ENCODE data around the gene TP53BP2. TPM values are rescaled to one million over a fixed set of nuclear protein-coding genes. Genes with fewer than 3 reads are reported as not detected.
A peak's percentile ranks its signal among the peaks of the same experiment; 100 is the strongest.

Gene TP53BP2
- polyA plus RNA-seq, 1 donor from 2014 or later, result 15.2 TPM

- H3K36me3 Mint-ChIP-seq, result peaks cover 14% of the 10 kb centered on the region
Observed at GRCh38 chr1:223803211-223803610, 42.5 kb downstream of the TP53BP2 start.

GRCh38 chr1:223802602-223803001 is 43.1 kb downstream of the TP53BP2 start:
- H3K27ac Mint-ChIP-seq, result no peak overlapping the region

More at GRCh38 chr1:223803211-223803610, 42.5 kb downstream of the TP53BP2 start:
- H3K4me3 Mint-ChIP-seq, result no peak overlapping the region
- peaks cover 0 to 2% (median 0%) of the 10 kb centered on the region in 3 donors for H3K4me1 Mint-ChIP-seq
- no peaks in the 10 kb centered on the region for H3K9me3 Mint-ChIP-seq
- H3K27me3 Mint-ChIP-seq, result no peaks in the 10 kb centered on the region
- no peak overlapping the region for H3K27ac Mint-ChIP-seq

GRCh38 chr1:223802032-223802431 is 43.7 kb downstream of the TP53BP2 start:
- Mint-ChIP-seq H3K4me1 (peaks cover 0 to 2% (median 0%) of the 10 kb centered on the region in 3 donors), H3K36me3 (peaks cover 13% of the 10 kb centered on the region), H3K27me3 (no peaks in the 10 kb centered on the region), H3K4me3 (no peak overlapping the region), H3K9me3 (no peaks in the 10 kb centered on the region), H3K27ac (no peak overlapping the region)

More at GRCh38 chr1:223802602-223803001, 43.1 kb downstream of the TP53BP2 start:
- no peaks in the 10 kb centered on the region for H3K27me3 Mint-ChIP-seq
- no peaks in the 10 kb centered on the region for H3K9me3 Mint-ChIP-seq
- H3K36me3 Mint-ChIP-seq, result peaks cover 13% of the 10 kb centered on the region
- peaks cover 0 to 2% (median 0%) of the 10 kb centered on the region in 3 donors for H3K4me1 Mint-ChIP-seq
- H3K4me3 Mint-ChIP-seq, result no peak overlapping the region

DNA sequence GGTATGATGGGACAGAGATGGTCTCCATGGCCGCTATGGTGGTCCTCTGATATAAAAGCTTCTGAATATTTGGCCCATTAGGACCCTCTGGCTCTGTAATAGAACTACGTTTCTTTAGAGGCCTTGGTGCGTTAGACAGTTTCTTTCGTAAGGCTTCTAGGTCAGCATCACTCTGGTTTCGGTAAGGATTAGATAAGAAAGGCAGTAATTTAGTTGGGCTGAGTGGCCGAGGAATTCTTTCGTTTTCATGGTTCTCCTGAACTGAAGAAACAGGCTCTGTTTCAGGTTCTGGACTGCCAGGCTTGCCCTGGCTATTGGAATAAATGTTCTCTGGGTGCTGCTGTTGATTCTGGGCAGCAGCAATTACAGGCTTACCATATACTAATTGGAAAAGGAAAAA is 49.5 kb downstream of the TP53BP2 start:
- Mint-ChIP-seq H3K4me3 (no peak overlapping the region), H3K27ac (no peak overlapping the region), H3K9me3 (no peaks in the 10 kb centered on the region), H3K27me3 (no peaks in the 10 kb centered on the region), H3K36me3 (peaks cover 7% of the 10 kb centered on the region), H3K4me1 (peaks cover 3 to 10% (median 3%) of the 10 kb centered on the region in 3 donors)

- no peak overlapping the region for H3K27ac Mint-ChIP-seq
- peaks cover 3 to 10% (median 3%) of the 10 kb centered on the region in 3 donors for H3K4me1 Mint-ChIP-seq
- H3K36me3 Mint-ChIP-seq, result peaks cover 7% of the 10 kb centered on the region
- H3K27me3 Mint-ChIP-seq, result no peaks in the 10 kb centered on the region
- H3K9me3 Mint-ChIP-seq, result no peaks in the 10 kb centered on the region
- H3K4me3 Mint-ChIP-seq, result peak overlapping the region in 1 of 4 donors; percentile 30
Observed at GRCh38 chr1:223794136-223794880, 51.4 kb downstream of the TP53BP2 start.

DNA sequence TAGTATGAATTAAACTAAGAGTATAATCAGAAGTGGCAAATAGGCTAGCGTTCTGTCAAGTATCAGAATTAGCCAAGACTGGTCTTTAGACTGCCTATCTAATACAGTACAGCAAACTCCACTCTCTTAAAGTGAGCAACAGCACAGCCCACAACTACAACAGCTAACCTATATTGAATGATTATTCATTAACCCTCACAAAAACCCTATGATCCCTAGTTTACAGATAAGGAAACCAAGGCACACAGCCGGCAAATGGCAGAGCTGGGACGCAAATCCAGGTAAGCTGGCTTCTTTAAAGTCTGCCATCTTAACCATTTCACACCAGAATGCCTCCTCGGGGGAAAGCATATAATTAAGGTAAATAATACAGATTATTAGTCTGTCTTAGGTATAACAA is 52.0 kb downstream of the TP53BP2 start:
- Mint-ChIP-seq H3K4me3 (no peak overlapping the region), H3K27ac (no peak overlapping the region), H3K9me3 (no peaks in the 10 kb centered on the region), H3K27me3 (no peaks in the 10 kb centered on the region), H3K4me1 (peaks cover 3 to 10% (median 3%) of the 10 kb centered on the region in 3 donors), H3K36me3 (peaks cover 8% of the 10 kb centered on the region)

DNA sequence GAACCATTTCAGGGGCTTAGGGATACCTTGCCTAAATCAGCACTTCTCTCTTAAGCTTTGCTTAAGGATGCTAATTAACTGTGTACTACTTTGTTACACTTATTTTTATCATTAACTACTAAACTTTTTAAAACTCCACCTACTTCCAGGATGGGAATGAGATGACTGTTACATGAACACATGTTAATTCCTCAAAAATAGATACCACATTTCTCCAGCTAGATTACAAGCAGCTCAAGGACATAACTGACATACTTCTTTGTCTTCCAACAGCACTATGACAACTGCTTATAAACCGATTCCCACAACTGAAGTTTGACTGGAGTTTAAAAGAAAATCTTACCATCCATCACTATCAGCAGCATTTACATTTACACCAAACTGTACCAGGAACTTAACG is 53.7 kb downstream of the TP53BP2 start:
- Mint-ChIP-seq H3K9me3 (no peaks in the 10 kb centered on the region), H3K4me3 (no peak overlapping the region), H3K27ac (no peak overlapping the region), H3K36me3 (peaks cover 5% of the 10 kb centered on the region), H3K4me1 (peaks cover 3 to 10% (median 3%) of the 10 kb centered on the region in 3 donors), H3K27me3 (no peaks in the 10 kb centered on the region)

DNA sequence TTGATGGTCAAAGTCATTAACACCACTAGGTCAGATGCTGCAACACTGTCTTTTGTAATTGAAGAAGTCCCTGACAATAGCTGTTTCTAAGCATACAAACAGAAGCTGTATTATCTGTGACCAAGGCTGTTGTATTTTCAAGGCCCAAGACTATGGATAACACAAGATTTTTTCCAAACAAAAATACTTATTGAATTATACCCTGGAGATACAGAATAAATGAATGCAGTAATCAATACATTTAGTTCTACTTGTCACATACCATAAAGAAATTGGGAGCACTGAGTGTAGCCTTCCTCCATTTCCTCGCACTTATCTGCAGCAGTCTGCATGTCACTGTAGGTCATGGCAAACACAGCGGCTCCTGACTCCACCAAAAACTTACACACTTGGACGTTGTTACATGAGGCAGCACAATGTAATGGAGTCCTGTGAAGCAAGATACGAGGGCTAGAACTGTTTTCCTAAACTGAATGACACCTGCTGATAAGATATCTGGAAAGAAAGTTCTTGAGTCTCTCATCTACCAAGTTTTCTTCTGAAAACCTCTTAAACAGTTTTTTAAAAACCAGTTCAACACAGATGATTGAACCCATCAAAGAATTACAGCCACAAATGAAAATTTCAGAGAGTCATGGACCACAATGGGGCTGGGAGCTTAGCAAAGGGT is 56.9 kb downstream of the TP53BP2 start:
- H3K27ac Mint-ChIP-seq, result peak overlapping the region in 1 of 3 donors; percentile 67

DNA sequence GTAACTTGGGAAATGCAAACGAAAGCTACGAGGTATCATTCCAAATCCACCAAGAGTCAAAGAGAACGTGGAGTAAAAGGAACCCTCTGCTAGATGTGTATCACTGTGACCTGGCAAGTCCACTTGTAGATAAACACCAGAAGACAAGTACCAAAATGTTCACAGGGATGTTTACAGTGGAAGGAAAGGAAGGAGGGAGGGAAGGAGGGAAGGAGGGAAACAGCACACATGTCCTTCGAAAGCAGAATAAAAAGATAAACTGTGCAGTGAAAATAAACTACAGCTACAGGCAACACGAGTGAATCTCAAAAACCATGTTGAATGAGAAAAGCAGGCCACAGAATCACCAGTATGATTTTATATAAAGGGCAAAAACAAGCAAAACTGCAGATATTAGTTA is 59.9 kb downstream of the TP53BP2 start:
- Mint-ChIP-seq H3K36me3 (peaks cover 7% of the 10 kb centered on the region), H3K27ac (no peak overlapping the region), H3K9me3 (no peaks in the 10 kb centered on the region), H3K4me1 (peaks cover 0 to 3% (median 0%) of the 10 kb centered on the region in 3 donors), H3K4me3 (no peak overlapping the region), H3K27me3 (no peaks in the 10 kb centered on the region)

More for the DNA sequence above, 56.9 kb downstream of the TP53BP2 start:
- Mint-ChIP-seq H3K4me3 (no peak overlapping the region), H3K36me3 (peaks cover 7% of the 10 kb centered on the region), H3K9me3 (no peaks in the 10 kb centered on the region), H3K4me1 (peaks cover 3 to 7% (median 3%) of the 10 kb centered on the region in 3 donors), H3K27me3 (no peaks in the 10 kb centered on the region)

DNA sequence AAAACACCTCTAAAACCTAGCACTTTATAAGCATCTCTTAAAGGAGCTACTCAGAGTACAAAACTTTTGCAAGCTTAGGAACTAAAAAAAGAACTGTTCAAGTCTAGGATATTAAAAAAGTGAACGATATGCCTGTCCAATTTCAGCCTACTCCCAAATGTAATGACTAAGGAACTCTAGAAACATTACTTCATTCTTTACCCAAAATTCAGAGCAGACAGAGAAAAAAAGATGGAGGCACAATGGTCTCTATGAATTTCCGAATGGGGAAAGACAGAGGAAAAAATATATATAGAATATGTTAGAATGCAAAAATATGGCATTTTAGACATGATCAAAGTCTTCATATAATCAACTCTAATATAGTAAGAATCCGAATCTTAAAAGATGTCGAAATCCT is 61.2 kb downstream of the TP53BP2 start:
- no peaks in the 10 kb centered on the region for H3K27me3 Mint-ChIP-seq
- H3K27ac Mint-ChIP-seq, result no peak overlapping the region
- no peak overlapping the region for H3K4me3 Mint-ChIP-seq
- H3K9me3 Mint-ChIP-seq, result no peaks in the 10 kb centered on the region
- H3K36me3 Mint-ChIP-seq, result peaks cover 7% of the 10 kb centered on the region
- H3K4me1 Mint-ChIP-seq, result peaks cover 0 to 3% (median 0%) of the 10 kb centered on the region in 3 donors

- H3K4me1 Mint-ChIP-seq, result peaks cover 0 to 3% (median 0%) of the 10 kb centered on the region in 3 donors
- no peaks in the 10 kb centered on the region for H3K27me3 Mint-ChIP-seq
- no peak overlapping the region for H3K4me3 Mint-ChIP-seq
- no peaks in the 10 kb centered on the region for H3K9me3 Mint-ChIP-seq
- H3K27ac Mint-ChIP-seq, result peak overlapping the region in 1 of 3 donors; percentile 12
- H3K36me3 Mint-ChIP-seq, result peaks cover 3% of the 10 kb centered on the region
Observed at GRCh38 chr1:223783676-223784075, 62.1 kb downstream of the TP53BP2 start.

DNA sequence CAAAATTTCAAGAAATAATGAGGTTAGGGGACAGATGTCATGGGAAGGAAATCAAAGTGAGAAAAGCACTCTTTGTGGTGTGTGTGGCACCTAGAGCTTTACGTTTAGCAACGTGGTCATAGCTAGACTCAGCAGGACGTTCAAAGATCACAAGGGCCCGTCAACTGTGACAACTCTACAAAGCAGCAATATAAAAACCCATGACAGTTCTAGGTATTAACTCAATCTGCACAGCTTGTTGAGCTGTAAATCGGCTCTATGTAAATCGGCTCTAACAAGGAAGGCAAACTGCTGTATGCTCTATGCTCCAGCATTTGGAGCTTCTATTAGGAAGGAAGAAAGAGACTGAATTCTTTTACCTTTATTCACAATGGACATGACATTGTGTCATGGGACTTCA is 64.8 kb downstream of the TP53BP2 start:
- Mint-ChIP-seq H3K4me3 (no peak overlapping the region), H3K9me3 (no peaks in the 10 kb centered on the region), H3K36me3 (peaks cover 3% of the 10 kb centered on the region), H3K27me3 (no peaks in the 10 kb centered on the region), H3K4me1 (peaks cover 3 to 6% (median 4%) of the 10 kb centered on the region in 3 donors), H3K27ac (no peak overlapping the region)

DNA sequence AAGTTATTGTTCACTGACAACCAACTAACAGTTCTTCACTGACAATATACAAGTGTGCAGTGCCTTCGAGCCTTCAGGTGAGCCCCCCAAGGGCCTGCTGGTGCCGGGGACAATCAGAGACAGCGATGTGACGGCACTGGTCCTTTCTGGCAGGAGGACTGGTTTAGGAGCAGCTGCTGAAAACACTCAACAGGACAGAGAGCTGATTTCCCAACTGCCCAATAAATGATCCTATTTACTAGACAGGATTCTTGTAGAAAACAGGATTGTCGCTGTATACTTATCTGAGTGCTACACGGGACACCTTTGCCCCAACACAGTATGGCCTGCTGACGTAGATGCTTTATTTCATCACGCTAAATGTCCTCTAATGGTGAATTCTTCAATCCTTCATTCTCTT is 65.4 kb downstream of the TP53BP2 start:
- no peak overlapping the region for H3K4me3 Mint-ChIP-seq
- H3K4me1 Mint-ChIP-seq, result peaks cover 3 to 9% (median 4%) of the 10 kb centered on the region in 3 donors
- H3K9me3 Mint-ChIP-seq, result no peaks in the 10 kb centered on the region
- H3K36me3 Mint-ChIP-seq, result peaks cover 3% of the 10 kb centered on the region
- no peak overlapping the region for H3K27ac Mint-ChIP-seq
- no peaks in the 10 kb centered on the region for H3K27me3 Mint-ChIP-seq

DNA sequence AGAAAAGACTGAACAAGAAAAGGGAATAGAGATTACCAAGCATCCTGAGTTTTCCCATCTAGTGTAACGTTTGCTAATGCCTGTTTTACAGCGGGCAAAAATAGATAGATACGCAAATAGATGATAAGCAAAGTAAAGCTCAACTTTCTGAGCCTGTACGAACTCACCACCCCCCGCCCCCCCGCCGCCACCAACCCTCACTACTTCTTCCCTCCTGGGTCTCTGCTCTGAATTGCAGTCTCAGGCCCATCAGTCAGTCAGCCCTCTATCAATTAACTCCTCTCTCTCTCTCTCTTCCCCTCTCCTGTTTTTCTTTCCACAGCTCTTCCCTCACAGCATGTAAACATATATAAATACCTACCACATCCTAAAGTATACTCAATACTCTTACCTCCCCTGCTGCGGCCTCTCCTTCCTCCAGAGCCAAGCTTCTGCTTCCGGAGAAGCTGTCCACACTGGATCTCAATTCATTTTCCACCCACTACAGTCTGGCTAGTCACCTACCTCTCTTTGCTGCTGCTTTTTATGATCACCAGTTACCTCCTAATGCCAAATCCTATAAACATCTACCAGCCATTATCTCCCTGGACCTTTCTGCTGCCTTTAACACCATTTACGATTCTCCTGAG is 68.8 kb downstream of the TP53BP2 start:
- H3K9me3 Mint-ChIP-seq, result no peaks in the 10 kb centered on the region
- peaks cover 4% of the 10 kb centered on the region for H3K36me3 Mint-ChIP-seq
- peaks cover 10 to 12% (median 11%) of the 10 kb centered on the region in 3 donors for H3K4me1 Mint-ChIP-seq
- H3K27me3 Mint-ChIP-seq, result no peaks in the 10 kb centered on the region
- peak overlapping the region; percentile 34 to 76 (median 57) for H3K27ac Mint-ChIP-seq
- no peak overlapping the region for H3K4me3 Mint-ChIP-seq
